ENCODE data around the gene KCNK2.
A peak's percentile ranks its signal among the peaks of the same experiment; 100 is the strongest.
"Not testable (repeated sequence)": the region's sequence is repeated elsewhere in the genome, so short reads cannot be mapped to it uniquely, and the experiment has no call there.

The KCNK2 gene

GRCh38 chr1:215160351-215160750 is 77.8 kb downstream of the KCNK2 start:
- peak; percentile 41 for DNase-seq

GRCh38 chr1:215163144-215163543 is 80.6 kb downstream of the KCNK2 start:
- DNase-seq: not testable (repeated sequence)

GRCh38 chr1:215166886-215167285 is 84.3 kb downstream of the KCNK2 start:
- DNase-seq: no peak

DNA sequence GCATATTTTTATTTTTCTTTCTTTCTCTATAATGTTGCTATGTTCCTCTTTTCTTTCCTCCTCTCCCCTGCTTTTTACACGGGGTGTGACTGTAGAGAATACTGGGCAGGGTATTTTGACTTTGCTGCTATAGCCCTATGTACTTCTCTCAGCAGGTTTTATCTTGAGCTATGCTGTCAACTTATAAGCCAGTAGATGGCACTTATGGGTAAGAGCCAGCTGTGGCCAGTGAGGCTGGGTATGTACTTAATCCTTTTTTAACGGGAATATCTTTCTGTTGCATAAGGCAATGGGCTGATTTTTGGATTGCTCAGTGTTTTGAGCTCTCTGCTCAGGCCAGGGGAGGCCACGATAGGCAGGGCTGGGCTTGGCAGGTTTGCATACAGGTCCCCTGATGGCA is 99.0 kb downstream of the KCNK2 start:
- no peak for DNase-seq

GRCh38 chr1:215185067-215185620 is 102.6 kb downstream of the KCNK2 start:
- DNase-seq: no peak

GRCh38 chr1:215188302-215188950 is 105.9 kb downstream of the KCNK2 start:
- DNase-seq: peak; percentile 22

- peak; percentile 89 for DNase-seq
These were observed 109.8 kb downstream of the KCNK2 start for GRCh38 chr1:215192306-215192705.

GRCh38 chr1:215198021-215198420 is 115.5 kb downstream of the KCNK2 start:
- no peak for DNase-seq

DNA sequence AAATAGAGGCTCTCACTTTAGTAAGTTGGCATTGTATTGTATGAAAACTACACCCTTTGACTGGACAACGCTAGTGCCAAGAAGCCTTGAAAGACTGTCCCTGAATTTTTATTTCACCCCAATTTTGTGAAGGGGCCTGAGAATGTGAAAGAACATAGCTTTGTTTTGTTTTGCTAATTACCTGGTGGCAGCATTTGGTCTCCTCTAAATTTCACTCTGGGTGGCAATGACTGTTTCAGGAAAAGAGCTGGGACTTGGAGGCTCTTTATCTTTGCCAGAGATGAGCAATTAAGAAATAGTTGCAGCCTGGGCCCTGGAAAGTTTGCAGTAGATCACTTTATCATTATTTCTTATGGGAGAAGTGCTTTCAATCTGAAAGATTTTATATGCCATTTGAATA is 117.6 kb downstream of the KCNK2 start:
- no peak for DNase-seq

GRCh38 chr1:215201283-215201682 is 118.7 kb downstream of the KCNK2 start:
- peak; percentile 81 for DNase-seq

DNA sequence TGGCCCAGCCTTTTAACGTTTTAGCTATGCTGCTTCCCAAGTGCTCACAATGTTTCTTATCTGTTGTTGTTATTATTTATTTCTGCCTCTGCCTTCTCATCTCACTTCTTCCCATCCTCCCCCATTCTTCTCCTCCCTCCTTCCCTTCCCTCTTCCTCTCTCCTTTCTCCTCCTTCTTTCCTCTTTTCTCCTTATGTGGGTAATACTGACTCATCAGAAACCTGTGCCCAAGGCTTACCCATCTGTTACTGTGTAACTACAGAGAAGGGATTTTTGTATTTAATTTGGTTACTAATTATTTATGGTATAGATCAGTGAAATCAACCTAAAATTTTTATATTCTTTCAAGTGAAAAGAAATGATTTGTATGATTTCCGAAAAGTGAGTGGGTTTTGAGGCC is 120.3 kb downstream of the KCNK2 start:
- no peak for DNase-seq

GRCh38 chr1:215210167-215210566 is 127.6 kb downstream of the KCNK2 start:
- DNase-seq: no peak

GRCh38 chr1:215215846-215216245 is 133.3 kb downstream of the KCNK2 start:
- DNase-seq: no peak

DNA sequence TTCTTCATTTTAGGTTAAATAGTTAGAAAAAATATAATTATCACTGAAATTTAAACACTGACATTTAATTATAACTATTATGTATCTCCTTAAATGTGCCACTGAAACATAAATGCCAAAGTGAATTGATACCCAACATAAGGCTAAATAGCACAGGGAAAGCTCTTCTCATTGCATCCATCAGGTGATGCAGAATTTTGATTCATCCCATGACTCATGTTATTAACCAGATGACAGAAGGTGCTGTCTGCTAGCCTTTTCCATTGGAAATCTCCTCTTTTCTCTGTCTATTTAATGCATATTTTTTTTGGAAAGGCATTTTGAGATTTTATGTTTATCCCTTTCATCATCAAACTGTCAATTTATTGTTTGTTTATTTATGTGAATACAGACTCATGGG is 136.8 kb downstream of the KCNK2 start:
- DNase-seq: no peak

- DNase-seq: no peak
These were observed 137.8 kb downstream of the KCNK2 start for GRCh38 chr1:215220346-215220745.

GRCh38 chr1:215226757-215227156 is 144.2 kb downstream of the KCNK2 start:
- peak; percentile 44 for DNase-seq

DNA sequence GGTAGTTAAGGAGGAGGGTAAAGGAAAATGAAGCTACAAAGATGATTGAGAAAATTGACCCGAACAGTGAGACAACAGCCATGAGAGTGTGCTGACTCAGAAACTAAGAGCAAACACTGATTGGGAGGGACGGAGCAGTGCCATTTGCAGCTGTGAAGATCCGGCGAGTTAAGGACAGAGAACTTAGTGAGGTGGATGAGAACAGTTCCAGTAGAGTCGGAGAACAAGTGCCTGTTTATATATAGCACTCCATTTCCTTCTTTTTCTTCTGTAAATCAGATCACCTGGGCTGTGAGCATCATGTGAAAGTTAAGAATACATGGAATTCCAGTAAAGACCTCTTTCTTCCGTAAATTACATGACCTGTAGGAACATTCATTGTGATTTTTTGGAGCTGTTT is 145.7 kb downstream of the KCNK2 start:
- no peak for DNase-seq

DNA sequence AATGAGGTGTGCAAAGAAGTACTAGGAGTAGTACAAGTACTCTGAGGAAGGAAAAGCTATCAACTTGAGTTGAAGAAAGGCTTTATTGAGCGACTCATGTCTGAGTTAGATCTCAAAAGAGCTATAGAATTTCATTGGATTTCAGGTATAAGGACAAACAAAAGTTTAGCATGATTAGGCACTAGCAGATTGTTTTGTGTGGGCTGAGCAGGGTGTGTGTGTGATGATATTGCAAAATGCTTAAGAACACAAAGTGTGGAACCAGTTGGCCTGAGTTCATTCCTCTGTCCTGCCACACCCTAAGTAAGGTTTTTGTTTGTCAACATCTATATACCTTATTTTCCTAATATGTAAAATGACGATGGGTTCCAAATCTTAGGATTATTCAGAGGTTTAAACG is 158.9 kb downstream of the KCNK2 start:
- no peak for DNase-seq

GRCh38 chr1:215243345-215244054 is 161.0 kb downstream of the KCNK2 start:
- peak; percentile 23 for DNase-seq

DNA sequence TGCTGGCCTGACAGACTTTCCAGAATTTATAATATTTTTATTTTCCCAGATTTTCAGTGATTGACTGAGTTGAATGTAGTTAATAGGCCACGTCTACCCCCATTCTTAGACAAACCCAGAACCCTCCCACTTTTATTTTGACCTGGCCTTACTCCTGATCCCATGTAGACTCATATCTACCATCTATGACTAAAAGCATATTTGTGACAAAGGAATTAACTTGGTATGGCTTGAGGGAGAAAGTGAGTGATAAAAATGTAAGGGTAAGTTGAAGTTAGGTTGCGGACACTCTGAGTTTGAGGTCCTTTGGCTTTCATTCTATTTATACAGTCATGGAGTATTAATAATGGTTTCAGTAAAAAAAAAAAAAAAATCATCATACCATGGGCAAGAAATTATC is 168.4 kb downstream of the KCNK2 start:
- no peak for DNase-seq

DNA sequence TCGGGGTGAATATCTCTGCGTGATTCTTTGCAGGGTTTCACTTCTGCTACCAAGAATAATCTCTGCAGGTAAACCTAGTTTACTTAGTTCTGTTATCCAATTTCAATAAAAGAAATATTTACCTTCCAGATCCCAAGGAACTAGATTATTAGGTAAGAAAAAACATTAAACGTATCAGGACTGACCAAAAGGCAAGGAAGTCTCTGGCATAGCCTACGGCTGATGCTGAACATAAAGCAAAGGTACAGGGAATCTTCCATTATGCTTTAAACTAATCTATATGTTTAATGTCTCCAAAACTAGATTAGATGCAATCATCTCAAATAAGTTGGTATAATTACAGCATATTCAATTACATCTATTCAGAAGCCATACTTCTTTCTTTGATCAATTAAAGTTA is 168.9 kb downstream of the KCNK2 start:
- no peak for DNase-seq

DNA sequence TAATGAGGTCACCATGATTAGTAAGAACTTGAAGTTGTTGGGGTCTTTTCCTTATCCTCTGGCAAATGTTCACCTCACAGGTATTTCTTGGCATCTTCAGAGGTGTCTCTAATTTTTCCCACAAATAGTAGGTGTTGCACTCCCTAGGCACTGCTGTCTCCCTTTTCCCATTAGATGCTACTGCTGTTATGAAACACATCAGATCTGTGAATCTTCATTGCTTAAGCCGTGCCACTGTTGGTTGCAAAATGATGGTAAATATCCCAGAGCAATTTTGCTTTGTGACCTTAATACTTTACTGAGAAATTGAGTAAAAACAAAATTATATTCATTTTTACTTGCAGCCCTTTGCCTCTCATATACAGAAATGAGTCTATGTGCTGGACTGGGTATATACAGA is 169.6 kb downstream of the KCNK2 start:
- DNase-seq: no peak

DNA sequence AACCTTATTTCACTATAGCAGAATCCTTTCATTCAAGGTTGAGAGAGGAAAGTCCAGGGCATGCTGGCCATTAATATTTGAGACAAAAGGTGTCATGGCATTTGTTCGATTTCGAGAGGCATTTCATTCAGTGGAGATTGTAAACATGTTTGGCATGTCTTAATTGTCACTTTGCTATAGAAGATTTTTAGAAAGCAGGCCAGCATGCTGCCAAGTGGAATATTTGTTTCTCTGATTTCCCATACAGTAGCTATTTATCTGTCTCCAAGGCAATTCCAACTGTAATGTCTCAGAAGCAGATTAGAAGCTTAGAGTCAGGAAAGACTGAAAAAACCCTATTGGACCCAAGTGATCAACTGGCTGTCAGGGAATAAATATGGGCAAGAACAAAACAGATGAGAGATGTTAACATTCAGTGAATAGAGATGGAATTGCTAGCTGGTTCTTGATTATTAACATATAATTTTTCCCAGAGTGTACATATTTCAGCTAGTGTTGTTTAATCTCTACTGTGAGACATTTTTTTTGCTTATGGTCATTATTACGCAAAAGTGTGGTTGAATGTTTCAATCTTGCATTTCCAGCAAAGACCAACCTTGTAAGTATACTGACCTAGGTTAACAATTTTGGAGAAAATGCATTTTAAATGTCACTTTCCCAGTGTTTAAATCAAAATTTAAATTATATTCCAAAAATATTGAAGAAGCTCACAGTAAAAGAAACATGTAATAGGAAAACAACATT is 174.6 kb downstream of the KCNK2 start:
- DNase-seq: peak; percentile 34
